ENCODE measurements around the gene TNPO3. TPM values are rescaled to one million over a fixed set of nuclear protein-coding genes. Genes with fewer than 3 reads are reported as not detected.

TNPO3 gene
- total and polyA plus RNA-seq, 2 of the 4 experiments (the other 2 are of a cell fraction), result 24.2 to 77.2 TPM

GRCh38 chr7:129013048-129013724, 41.7 kb downstream of the TNPO3 start:
- WGBS, 2 experiments (ENCODE audit: extremely low coverage in 2 of 2, insufficient read length in 1 of 2), result no CpG with 5 or more reads among the region's 4 CpGs
- Histone ChIP-seq H3K36me3 (ENCODE audit: control insufficient read depth, insufficient read depth, low read length) (peaks cover 17% of the 10 kb centered on the region), H3K23ac (ENCODE audit: low read depth, low read length) (no peak overlapping the region), H4K91ac (ENCODE audit: insufficient read depth, low read depth, low read length) (no peak overlapping the region), H3K4me1 (ENCODE audit: control insufficient read depth, insufficient read depth, low read length) (no peaks in the 10 kb centered on the region; the same call in 1 of the 2 replicates), H3K9me1 (ENCODE audit: insufficient read depth, low read length) (peaks cover 3% of the 10 kb centered on the region; the same call in 1 of the 2 replicates), H3K9ac (ENCODE audit: low read depth, low read length) (no peak overlapping the region), H2BK20ac (ENCODE audit: low read depth, low read length) (no peak overlapping the region), H2BK15ac (ENCODE audit: low read depth, low read length) (no peak overlapping the region), H4K5ac (ENCODE audit: low read depth, low read length) (no peak overlapping the region), H3K27ac (ENCODE audit: insufficient read depth, low read length) (no peak overlapping the region), H3K9me3 (ENCODE audit: control insufficient read depth, insufficient read depth, low read length) (no peaks in the 10 kb centered on the region), H2BK5ac (ENCODE audit: low read depth, low read length, poor library complexity, severe bottlenecking) (no peak overlapping the region), H2AK5ac (ENCODE audit: low read depth, low read length) (no peak overlapping the region), H2AFZ (replicated peaks; ENCODE audit: low read length, poor library complexity) (no peak overlapping the region), H3K4me2 (ENCODE audit: low read depth, low read length) (no peak overlapping the region), H3K56ac (ENCODE audit: extremely low read depth, insufficient read depth, low read length) (no peak overlapping the region), H4K8ac (ENCODE audit: low read depth in 2 of 2, low read length in 2 of 2) (no peak overlapping the region), H3K14ac (replicated peaks; ENCODE audit: low read depth, low read length) (no peak overlapping the region), H2AK9ac (replicated peaks; ENCODE audit: low read depth, low read length, poor library complexity) (no peak overlapping the region), H3K27me3 (ENCODE audit: control insufficient read depth, insufficient read depth, low read length) (no peaks in the 10 kb centered on the region), H3K18ac (ENCODE audit: low read depth, low read length) (no peak overlapping the region), H2BK120ac (ENCODE audit: low read depth, low read length) (no peak overlapping the region), H3K79me1 (ENCODE audit: low read depth in 1 of 2, low read length in 2 of 2) (peaks cover 16 to 29% of the 10 kb centered on the region in 2 experiments; a peak in 3 of 4 replicates), H4K20me1 (ENCODE audit: insufficient read depth, low read length) (no peaks in the 10 kb centered on the region; the same call in 1 of the 2 replicates), H3K4me3 (ENCODE audit: insufficient read depth, low read depth, low read length) (no peak overlapping the region), H3K4ac (ENCODE audit: low read depth, low read length) (no peak overlapping the region)
- POLR2A ChIA-PET (ENCODE audit: unreplicated experiment), result no interaction called here
- no peak for TF ChIP-seq SMC3 (IDR thresholded peaks at IDR 0.05; ENCODE audit: low read depth, low read length)
- TF ChIP-seq RCOR1 (IDR thresholded peaks at IDR 0.05; ENCODE audit: insufficient replicate concordance, low read length), result no peak
- no peak for TF ChIP-seq CTCF (conservative IDR thresholded peaks at IDR 0.05; ENCODE audit: low read depth, low read length)
- TF ChIP-seq USF2 (IDR thresholded peaks at IDR 0.05; ENCODE audit: low read depth, low read length), result no peak
- TF ChIP-seq CEBPB (IDR thresholded peaks at IDR 0.05; ENCODE audit: low read depth, low read length), result no peak
- TF ChIP-seq RFX5 (IDR thresholded peaks at IDR 0.05; ENCODE audit: low read depth, low read length), result no peak
- no peak for TF ChIP-seq RAD21 (IDR thresholded peaks at IDR 0.05; ENCODE audit: low read length)
- no TSS peak for BruUV-seq (replicated peaks)
- CTCF ChIA-PET, result no interaction called here
- in situ Hi-C loops (cut with MboI; ENCODE audit: low sequenced_read_pairs) (no loop called here), intact Hi-C loops (cut with micrococcal nuclease) (no loop called here), dilution Hi-C loops (cut with HindIII; ENCODE audit: low sequenced_read_pairs, unreplicated experiment) (no loop called here)
- DNase-seq (no peak), ATAC-seq (ENCODE audit: low read depth) (no peak)
